Measurements from ENCODE around the gene SPDYE6. TPM values are rescaled to one million over a fixed set of nuclear protein-coding genes. Genes with fewer than 3 reads are reported as not detected.

The SPDYE6 gene
- total RNA-seq, 1 experiment from 2014 or later, result not detected

GRCh38 chr7:102318482-102318971 is 37.7 kb downstream of the SPDYE6 start:
- H3K27me3 ChIP-seq (ENCODE audit: insufficient read depth, low read length), result no peaks in the 10 kb centered on the region
- H3K4me1 ChIP-seq (ENCODE audit: control insufficient read depth in 1 of 2, insufficient read depth in 2 of 2, low read length in 2 of 2), result peaks cover 9 to 10% of the 10 kb centered on the region in 2 experiments
- no peaks in the 10 kb centered on the region for H3K9me2 ChIP-seq (ENCODE audit: insufficient read depth)
- no peak overlapping the region for H3K9ac ChIP-seq (ENCODE audit: low read length)
- no peak overlapping the region for H2AFZ ChIP-seq (ENCODE audit: low read depth, low read length, poor library complexity, severe bottlenecking)
- ATAC-seq (peak; percentile 84), DNase-seq (ENCODE audit: low read depth, low spot score) (peak; percentile 48)
- no peak overlapping the region for H3K4me3 ChIP-seq (replicated peaks in 1 of 2; ENCODE audit: low read depth in 1 of 2, low read length in 2 of 2)
- H3K9me3 ChIP-seq (ENCODE audit: control insufficient read depth in 1 of 2, insufficient read depth in 1 of 2, low read depth in 1 of 2, low read length in 2 of 2), result no peaks in the 10 kb centered on the region
- ChIA-PET RAD21 (ENCODE audit: low non-redundant PET in 1 of 2, low total read pairs in 2 of 2, uncharacterized antibody in 2 of 2, unreplicated experiment in 2 of 2) (no interaction called here), POLR2A (interaction anchor here (1.0 kb wide), 1 partner anchor 9 kb away, joined by 3 read pairs; no protein-coding TSS in a partner anchor), CTCF (no interaction called here)
- intact Hi-C loops (cut with micrococcal nuclease), result no loop called here
- no peaks in the 10 kb centered on the region; a peak in 1 of 4 replicates for H3K36me3 ChIP-seq (ENCODE audit: control insufficient read depth in 1 of 2, insufficient read depth in 2 of 2, low read length in 2 of 2)
- no TSS peak for BruUV-seq (replicated peaks)
- no peaks in the 10 kb centered on the region for H4K20me1 ChIP-seq (ENCODE audit: insufficient read depth)
- TF ChIP-seq TCF7L2 (IDR thresholded peaks at IDR 0.05; ENCODE audit: borderline replicate concordance, extremely low read depth, insufficient read depth, insufficient read length), result no peak
- no peak for TF ChIP-seq ATF3 (IDR thresholded peaks at IDR 0.05)
- no peak for TF ChIP-seq FOSL1 (IDR thresholded peaks at IDR 0.05; ENCODE audit: low read depth)
- TF ChIP-seq CTCF (IDR thresholded peaks at IDR 0.05 in 2 of 3, conservative IDR thresholded peaks at IDR 0.05 in 1 of 3; ENCODE audit: borderline replicate concordance in 1 of 3, insufficient read depth in 1 of 3, low read depth in 2 of 3, low read length in 2 of 3), result peak in 2 of 3 experiments; percentile 27 to 39; a peak in 3 of 6 replicates
- no peak for TF ChIP-seq CEBPB (IDR thresholded peaks at IDR 0.05; ENCODE audit: low read depth)
- no peak for TF ChIP-seq EZH2 (IDR thresholded peaks at IDR 0.05)
- no peak for TF ChIP-seq EZH2phosphoT487 (IDR thresholded peaks at IDR 0.05; ENCODE audit: borderline replicate concordance)
- no peaks in the 10 kb centered on the region for H3K79me2 ChIP-seq (ENCODE audit: insufficient read depth, low read length)
- peak overlapping the region; percentile 39; the same call in 1 of the 2 replicates for H3K27ac ChIP-seq (ENCODE audit: low read depth, low read length)
- H3K4me2 ChIP-seq (ENCODE audit: low read length), result peak overlapping the region; percentile 26; the same call in 1 of the 2 replicates
